ENCODE data around the gene PRPF38A.
A peak's percentile ranks its signal among the peaks of the same experiment; 100 is the strongest.
"Not testable (repeated sequence)": the region's sequence is repeated elsewhere in the genome, so short reads cannot be mapped to it uniquely, and the experiment has no call there.

Gene PRPF38A

GRCh38 chr1:52404116-52404974 is at the start of gene PRPF38A, which contains the start of gene ORC1:
Gene PRPF38A (plus strand): TSS chr1:52404602. CDS start chr1:52404750, 148 bp downstream.
Gene ORC1 (minus strand): TSS chr1:52404423. CDS start chr1:52402223, 2,200 bp downstream.
- peak; percentile 98 for DNase-seq (ENCODE audit: low spot score)

GRCh38 chr1:52355436-52355835 is 49.0 kb upstream of the PRPF38A start:
- no peak for DNase-seq (ENCODE audit: low spot score)

- DNase-seq (ENCODE audit: low spot score) = no peak
Measured at GRCh38 chr1:52355847-52356505, 48.4 kb upstream of the PRPF38A start.

GRCh38 chr1:52356818-52357355 is 47.5 kb upstream of the PRPF38A start:
- no peak for DNase-seq (ENCODE audit: low spot score)

- DNase-seq (ENCODE audit: low spot score) = no peak
Measured at GRCh38 chr1:52357397-52357796, 47.0 kb upstream of the PRPF38A start.

- no peak for DNase-seq (ENCODE audit: low spot score)
Measured at GRCh38 chr1:52358851-52359497, 45.4 kb upstream of the PRPF38A start.

GRCh38 chr1:52359676-52360594 is 44.5 kb upstream of the PRPF38A start:
- no peak for DNase-seq (ENCODE audit: low spot score)

GRCh38 chr1:52360595-52360968 is 43.8 kb upstream of the PRPF38A start:
- DNase-seq (ENCODE audit: low spot score) = no peak

- DNase-seq (ENCODE audit: low spot score) = no peak
Measured at GRCh38 chr1:52364235-52364839, 40.1 kb upstream of the PRPF38A start.

- DNase-seq (ENCODE audit: low spot score) = peak; percentile 52
Measured at GRCh38 chr1:52365071-52365745, 39.2 kb upstream of the PRPF38A start.

GRCh38 chr1:52365746-52366516 is 38.5 kb upstream of the PRPF38A start, which contains the start of gene CC2D1B:
Gene CC2D1B (minus strand): TSS chr1:52366205. CDS start chr1:52364620, 1,585 bp downstream.
- DNase-seq (ENCODE audit: low spot score) = peak; percentile 92

- no peak for DNase-seq (ENCODE audit: low spot score)
Measured at GRCh38 chr1:52366517-52366827, 37.9 kb upstream of the PRPF38A start.

- no peak for DNase-seq (ENCODE audit: low spot score)
Measured at GRCh38 chr1:52367272-52367671, 37.1 kb upstream of the PRPF38A start.

GRCh38 chr1:52368383-52369172 is 35.8 kb upstream of the PRPF38A start:
- no peak for DNase-seq (ENCODE audit: low spot score)

GRCh38 chr1:52369851-52370250 is 34.6 kb upstream of the PRPF38A start:
- not testable (repeated sequence) for DNase-seq (ENCODE audit: low spot score)

- no peak for DNase-seq (ENCODE audit: low spot score)
Measured at GRCh38 chr1:52385376-52385775, 19.0 kb upstream of the PRPF38A start.

- DNase-seq (ENCODE audit: low spot score) = no peak
Measured at GRCh38 chr1:52386458-52386857, 17.9 kb upstream of the PRPF38A start.

- DNase-seq (ENCODE audit: low spot score) = no peak
Measured at GRCh38 chr1:52393174-52393573, 11.2 kb upstream of the PRPF38A start.

- no peak for DNase-seq (ENCODE audit: low spot score)
Measured at GRCh38 chr1:52399629-52400028, 4.8 kb upstream of the PRPF38A start.

Data from pons (tissue), 1 donor.